HG03521 (cell line): Measurements from ENCODE around the gene DPYSL4.
"Not testable (repeated sequence)": the region's sequence is repeated elsewhere in the genome, so short reads cannot be mapped to it uniquely, and the experiment has no call there.

Experiments
- ATAC-seq: cut with Tn5 transposase; IDR thresholded peaks from one replicate; pipeline ENCODE4 v1.9.1; 2021; ENCODE audit warnings: mild to moderate bottlenecking, moderate library complexity; ENCODE audit not compliant: unreplicated experiment

The DPYSL4 gene

DNA sequence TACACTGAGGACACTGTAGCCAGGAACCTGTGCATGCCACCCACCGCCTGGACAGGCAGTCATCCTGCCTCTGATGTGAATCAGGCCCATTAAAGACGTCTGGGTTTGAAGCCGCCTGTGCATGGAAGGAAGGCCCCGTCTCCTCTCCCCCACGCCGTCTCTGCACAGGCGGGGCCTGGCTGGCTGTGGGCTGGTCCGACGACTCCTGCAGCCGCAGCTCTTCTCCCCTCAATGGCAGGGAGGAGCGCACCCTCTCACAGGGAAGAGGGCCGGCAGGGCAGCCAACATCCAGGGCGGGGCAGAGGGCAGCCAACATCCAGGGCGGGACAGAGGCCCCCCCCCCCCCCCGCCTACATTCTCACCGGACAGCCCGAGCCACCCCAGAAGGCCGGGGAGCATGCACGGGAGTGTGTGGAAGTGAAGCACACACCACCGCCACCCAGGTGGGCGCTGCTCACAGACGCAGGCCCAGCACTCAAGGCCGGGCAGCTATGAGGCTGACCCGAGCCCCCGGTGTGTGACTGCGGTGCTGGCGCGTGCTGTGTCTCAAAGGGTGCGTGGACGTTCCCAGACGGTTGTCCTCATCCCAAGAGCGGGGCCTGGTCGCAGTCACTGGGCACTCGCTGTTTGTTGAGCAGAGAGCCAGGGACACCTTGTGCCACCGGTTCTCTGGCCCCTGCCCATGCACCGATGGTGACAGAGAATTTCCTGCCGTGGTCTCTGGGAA, 19.1 kb downstream of the DPYSL4 start:
- no peak for ATAC-seq

DNA sequence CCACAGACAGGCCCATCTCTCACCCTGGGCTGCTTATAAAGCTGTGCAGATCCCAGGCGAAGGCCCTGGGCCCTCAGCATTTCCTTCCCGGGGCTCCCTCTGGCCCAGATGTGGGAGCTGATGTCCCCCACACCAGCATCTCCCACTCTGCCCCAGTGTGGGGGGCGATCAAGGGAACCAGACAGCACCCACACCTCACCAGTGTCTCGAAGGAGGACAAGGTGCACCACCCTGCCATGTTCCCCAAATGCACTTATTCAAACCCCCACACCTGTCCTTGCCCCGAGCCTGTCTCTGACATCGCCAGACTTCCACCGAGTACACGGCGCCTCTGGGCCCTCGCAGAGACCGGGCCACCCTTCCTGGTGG, 19.6 kb downstream of the DPYSL4 start:
- no peak for ATAC-seq

DNA sequence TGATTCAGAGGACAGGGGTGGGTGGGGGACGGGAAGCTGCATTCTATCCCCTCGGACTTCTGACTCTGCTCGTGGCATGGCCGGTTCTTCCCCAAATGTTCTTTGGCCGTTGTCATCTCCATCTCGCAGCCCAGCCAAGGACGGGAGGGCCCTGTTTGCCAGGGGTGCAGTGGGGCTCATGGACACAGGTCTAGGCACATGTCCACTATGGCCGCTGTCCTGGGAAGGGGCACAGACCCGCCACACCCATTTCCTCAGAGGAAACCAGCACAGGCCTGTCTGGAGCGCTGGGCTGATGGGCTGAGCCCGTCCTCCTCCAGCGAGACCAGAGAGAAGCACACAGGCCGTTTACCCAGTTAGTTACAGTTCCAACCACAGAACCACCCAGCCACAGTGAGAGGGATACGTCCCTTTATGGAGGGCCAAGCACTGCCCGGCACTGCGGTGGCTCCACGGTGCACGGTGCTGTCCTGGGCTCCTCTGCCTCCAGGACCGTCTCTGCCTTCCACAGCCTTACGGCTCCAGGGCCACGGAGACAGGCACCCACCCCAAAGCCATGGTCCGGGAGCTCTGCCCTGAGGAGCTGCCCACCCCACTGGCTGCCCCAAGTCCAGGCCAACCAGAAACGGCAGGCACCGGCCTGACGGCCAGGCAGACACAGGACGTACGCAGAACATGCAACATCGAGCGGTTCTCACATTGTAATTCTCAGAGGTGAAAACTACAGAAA, 20.2 kb downstream of the DPYSL4 start:
- ATAC-seq = no peak

DNA sequence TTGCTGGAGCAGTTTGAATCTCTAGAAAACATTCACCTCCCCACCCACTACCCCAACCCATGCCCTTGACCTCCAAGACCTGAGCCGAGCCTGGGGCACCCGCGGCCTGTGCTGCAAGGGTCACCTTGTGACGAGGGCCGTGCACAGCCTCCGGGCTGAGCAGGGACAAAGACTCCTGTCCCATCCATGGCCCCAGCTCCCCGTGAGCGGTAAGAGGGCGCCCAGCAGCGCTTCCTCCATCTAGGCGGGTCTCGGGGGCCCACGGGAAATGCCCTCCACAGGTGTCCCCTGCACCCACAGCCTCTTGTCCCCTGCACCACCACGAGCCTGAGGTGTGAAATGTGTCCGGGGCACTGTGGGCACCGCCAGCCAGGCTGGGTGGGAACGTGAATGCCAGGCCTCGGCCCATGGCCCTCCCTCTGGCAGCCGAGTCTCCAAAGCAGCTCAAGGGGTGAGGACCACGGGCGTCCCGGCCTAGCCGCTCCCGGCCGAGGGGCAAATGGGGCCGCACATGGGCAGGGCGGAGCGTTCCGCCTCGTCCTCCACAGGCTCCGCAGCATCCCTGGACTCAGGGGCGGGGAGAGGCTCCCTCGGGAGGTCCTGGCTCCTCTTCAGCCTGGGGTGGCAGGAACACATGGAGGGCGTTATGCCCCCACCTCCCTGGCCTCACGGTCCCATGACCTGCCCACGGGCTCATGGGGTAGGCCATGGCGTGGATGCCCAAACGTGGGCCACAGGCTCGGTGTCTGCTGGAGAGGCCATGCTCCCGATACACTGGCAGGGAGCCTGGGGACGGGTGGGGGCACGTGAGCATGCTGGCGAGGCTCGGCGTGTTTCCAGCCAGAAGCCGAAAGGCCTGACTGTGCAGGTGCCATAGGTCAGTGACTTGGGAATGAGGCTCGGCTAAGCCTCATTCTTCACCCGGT, 21.1 kb downstream of the DPYSL4 start:
- ATAC-seq = no peak

DNA sequence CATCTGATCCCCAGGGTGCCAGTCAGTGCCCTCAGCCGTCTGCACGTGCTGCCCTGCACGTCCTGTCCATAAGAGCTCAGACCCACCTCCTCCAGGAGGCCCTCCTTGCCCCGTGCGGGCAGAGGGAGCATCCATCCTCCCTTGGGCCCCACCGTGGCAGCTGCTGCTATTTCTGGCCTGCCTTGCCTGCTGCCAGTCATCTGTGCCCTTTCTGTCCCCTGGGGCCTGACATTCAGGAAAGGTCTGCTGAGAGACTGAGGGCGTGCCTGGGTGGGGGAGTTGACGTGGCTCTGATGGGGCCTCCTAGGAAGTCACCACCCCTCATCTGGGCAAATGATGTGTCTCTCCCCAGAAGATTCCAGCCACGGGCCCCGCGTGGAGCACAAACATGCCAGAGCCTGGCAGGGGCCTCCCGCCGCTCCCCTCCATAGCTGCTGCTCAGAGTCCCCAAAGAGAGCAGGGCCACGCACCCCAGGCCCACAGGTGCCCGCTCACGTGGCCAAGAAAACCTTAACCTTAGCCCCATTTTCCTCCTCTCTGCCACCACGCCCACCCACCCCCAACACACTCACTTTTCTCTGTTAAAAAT, 21.8 kb downstream of the DPYSL4 start:
- ATAC-seq = no peak

DNA sequence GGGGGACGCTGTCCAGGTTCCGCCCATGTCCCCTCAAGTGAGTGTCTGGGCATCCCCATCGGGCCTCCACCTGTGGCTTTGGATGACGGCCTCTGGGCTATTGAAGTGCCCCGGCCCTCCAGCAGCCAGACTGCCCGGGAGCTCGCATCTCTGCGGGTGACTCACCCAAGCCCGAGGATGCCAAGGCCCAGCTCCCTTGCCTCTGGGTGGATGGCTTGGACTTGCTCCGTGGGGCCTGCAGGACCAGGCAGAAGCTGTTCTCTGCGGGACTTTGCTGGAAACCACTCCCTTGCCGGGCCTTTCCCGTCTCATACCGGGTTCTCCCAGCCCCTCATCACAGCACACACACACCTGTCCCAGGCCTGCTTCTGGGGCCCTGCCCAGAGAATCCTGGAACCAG, 22.4 kb downstream of the DPYSL4 start:
- ATAC-seq = no peak

DNA sequence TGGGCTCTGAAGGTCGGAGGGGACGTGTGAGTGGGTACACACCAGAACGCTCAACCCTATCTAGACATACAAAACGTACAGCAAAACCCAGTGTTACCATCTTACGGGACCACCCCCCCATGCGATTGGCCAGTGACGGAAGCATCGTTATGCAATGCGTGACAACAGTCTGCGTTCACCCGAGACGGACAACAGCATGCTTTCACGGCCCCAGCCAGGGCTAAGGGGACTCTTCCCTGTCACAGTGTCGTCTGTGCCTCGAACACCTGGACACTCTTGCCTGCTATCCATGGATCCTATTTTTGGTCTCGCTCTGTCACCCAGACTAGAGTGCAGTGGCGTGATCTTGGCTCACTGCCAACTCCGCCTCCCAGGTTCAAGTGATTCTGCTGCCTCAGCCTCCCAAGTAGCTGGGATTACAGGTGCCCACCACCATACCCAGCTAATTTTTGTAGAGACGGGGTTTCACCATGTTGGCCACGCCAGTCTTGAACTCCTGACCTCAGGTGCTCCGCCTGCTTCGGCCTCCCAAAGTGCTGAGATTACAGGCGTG, 23.3 kb downstream of the DPYSL4 start:
- no peak for ATAC-seq

DNA sequence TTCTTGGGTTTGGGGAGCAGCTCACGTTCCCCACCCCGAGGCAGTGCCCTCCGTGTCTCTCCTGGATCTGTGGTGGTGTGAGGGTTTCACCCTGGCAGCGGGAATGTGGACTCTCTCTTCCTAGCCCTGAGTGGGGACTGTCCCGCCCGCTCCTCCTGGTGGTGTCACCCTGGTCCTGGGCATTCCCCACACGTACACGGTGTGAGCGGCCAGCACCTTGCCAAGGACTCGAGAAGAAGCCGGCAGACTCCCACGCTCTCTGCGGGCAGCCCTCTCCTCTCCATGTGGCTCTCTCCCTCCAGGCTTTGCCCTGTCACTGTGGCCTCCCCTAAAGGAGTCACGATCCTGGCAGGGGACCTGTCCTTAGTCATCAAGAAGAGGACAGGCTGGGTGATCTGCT, 24.0 kb downstream of the DPYSL4 start:
- no peak for ATAC-seq

DNA sequence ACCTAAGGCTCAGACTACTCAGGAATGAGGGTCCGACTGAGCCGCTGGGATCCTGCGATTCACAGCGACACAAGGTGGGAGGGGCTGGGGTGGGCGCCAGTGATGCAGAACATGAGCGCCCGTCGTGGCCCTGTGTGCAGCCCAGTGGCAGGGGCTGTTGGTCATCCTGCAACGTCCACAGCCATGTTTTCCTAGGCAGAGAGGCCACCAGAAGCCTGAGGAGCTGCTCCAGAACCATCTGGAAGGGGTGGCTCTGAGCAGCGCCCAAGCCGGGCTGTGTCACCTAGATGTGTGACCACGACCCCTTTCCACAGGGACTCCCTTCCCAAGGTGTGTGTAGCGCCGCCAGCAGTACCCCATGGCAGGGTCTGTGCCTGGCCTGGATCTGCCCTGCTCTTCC, 24.5 kb downstream of the DPYSL4 start:
- no peak for ATAC-seq

DNA sequence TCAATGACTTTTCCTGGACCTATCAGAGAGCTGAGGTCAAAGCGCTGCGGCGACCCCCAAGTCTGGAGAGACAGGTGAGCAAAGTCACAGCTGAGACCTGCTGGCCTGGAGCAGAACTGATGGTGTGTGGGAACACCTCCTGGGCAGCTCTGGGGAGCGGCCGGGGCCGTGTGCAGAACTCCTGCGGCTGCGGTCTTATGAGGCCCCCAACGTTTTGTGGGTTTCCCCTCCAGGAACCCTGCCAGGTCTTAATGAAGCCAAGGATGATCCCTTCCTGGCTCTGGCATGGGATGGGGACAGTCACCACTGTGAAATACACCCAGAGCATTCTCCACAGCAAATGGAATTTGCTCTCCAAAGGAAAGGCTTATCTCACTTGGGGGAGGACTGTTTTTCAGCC, 26.1 kb downstream of the DPYSL4 start:
- no peak for ATAC-seq

DNA sequence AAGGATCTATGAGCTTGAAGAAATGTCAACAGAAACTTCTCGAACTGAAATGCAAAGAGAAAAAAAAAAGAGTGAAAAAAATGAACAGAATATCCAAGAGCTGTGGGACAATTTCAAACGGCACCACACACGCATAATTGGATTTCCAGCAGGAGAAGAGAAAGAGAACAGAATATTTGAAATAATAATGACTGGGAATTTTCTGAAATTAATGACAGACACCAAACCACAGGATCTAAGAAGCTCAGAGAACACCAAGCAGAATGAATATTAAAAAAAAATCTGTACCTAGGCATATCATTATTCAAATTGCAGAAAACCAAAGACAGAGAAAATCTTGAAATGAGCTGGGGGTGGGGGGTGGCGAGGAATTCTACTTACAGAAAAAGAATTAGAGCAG, 27.2 kb downstream of the DPYSL4 start:
- ATAC-seq = no peak

DNA sequence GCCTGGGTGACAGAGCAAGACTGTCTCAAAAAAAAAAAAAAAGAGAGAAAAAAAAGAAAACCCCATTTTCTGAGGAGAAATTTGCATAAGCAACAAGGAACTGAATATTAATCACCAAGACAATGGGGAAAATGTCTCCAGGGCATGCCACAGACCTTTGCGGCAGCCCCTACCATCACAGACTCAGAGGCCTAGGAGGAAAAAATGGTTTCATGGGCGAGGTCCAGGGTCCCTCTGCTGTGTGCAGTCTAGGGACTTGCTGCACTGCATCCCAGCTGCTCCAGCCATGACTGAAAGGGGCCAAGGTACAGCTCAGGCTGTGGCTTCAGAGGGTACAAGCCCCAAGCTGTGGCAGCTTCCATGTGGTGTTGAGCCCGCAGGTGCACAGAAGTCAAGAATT, 29.7 kb downstream of the DPYSL4 start:
- not testable (repeated sequence) for ATAC-seq

DNA sequence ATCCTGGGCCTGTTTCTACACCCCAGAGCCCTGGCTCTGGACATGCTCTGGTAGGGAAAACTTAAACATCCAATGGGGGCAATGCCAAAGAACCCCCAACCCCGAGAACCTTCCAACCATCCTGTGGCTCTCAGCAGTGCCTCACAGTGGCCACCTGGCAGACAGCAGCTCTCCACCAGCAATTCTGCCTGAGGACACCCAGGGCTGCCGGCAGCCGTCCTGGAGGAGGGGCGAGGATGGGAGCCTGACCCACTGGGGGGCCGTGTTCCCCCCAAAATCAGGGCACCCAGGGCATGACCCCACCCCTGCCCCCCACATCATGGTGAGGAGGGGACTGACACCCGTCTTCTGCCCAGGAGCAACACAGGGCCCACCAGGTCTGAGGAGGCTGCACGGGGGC, 32.7 kb downstream of the DPYSL4 start:
- ATAC-seq = no peak

DNA sequence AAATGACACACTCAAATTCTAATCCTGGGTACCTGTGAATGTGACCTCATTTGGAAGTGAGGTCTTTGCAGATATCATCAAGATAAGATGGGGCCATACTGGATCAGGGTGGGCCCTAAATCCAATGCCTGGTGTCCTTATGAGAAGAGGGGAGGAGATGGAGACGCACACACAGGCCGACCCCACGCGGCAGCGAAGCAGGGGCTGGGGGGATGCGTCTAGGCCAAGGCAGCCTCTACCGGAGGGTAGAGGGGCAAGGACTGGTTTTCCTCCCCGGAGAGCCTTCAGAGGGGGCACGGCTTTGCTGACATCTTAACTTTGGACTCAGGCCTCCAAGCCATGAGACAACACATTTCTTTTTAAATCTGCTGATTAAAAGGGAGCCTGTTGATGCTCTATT, 33.3 kb downstream of the DPYSL4 start:
- ATAC-seq = no peak

DNA sequence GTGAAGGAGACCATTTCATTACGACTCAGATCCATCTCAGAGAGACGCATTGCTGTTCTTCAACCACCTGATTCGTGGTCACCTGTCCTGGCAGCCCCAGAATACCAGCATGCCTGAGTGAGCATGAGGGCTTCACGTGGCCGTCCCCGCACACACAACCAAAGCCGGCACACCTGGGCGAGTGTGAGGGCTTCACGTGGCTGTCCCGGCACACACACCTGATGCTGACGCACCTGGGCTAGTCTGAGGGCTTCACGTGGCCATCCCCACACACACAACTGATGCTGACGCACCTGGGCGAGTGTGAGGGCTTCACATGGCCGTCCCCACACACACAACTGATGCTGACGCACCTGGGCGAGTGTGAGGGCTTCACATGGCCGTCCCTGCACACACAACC, 34.2 kb downstream of the DPYSL4 start:
- not testable (repeated sequence) for ATAC-seq

DNA sequence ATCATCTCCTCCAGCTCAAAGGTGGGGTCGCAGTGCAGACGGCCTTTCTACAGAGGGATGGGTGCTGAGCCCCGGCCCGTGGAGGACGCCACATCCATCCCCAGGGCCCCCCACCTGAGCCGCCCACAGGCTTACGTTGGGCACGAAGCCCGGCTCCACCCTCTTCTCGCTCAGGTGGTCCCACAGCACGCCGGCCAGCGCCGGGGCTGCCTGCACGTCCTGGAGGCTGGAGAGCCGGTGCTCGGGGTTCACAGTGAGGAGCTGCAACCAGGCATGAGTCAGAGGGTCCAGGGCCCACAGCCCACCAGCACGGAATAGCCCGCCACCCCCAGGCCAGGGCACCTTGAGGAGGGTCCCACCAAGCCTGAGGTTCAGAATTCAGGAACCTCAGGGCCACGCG, 36.0 kb downstream of the DPYSL4 start:
- no peak for ATAC-seq

DNA sequence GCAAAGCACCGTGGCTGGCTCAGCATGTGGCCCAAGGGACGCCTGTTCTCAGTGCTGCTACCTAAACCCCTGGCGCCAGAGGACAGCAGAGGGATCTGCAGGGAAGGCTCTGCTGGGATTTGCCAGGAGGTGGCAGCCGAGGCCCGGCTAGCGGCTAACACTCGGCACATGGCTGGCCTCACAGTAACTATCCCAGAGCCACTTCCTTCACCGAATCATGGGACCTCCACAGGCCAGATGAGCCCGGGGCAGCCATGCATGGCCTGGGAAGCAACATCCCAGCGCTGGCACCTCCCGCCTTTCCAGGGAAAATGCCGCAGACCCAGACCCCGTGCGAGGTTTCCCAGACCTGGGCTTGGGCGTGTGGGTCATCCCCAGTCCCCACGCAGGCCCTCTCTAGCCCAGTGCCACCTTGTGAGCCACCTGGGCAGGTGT, 36.4 kb downstream of the DPYSL4 start:
- peak; percentile 73 for ATAC-seq

DNA sequence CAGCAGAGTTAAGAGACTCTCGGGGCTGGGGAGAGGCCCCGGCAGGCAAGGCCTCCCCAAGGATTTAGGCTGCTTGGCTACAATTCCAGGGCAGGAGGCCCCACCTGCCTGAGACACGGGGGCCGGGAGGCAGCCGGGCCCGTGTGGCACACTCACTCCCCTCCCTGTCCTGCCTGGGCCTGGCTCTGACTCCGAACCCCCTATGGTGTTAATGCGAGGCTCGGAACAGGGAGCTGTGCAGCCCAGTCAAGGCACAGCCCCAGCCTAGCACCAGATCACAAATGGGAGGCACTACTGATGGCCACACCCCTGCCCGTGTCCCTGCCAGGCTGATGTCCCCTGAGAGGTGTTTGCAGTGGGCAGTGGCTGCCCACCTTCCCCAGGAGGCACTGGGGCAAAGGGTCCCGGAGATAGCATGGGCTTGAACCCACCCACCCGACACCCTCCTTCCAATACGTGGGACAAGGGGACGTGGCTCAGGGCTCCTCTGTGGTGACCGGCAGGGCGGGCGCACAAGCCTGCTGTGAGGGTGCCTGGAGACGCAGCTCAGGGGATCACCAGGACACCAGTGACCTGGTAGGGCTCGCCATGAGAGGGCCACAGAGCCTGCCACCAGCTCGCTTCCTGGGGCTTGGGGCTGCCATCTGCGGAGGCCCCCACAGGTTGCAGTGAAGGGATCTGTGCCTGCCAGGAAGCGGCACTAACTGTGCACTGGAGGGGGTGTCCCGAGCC, 37.0 kb downstream of the DPYSL4 start:
- no peak for ATAC-seq

DNA sequence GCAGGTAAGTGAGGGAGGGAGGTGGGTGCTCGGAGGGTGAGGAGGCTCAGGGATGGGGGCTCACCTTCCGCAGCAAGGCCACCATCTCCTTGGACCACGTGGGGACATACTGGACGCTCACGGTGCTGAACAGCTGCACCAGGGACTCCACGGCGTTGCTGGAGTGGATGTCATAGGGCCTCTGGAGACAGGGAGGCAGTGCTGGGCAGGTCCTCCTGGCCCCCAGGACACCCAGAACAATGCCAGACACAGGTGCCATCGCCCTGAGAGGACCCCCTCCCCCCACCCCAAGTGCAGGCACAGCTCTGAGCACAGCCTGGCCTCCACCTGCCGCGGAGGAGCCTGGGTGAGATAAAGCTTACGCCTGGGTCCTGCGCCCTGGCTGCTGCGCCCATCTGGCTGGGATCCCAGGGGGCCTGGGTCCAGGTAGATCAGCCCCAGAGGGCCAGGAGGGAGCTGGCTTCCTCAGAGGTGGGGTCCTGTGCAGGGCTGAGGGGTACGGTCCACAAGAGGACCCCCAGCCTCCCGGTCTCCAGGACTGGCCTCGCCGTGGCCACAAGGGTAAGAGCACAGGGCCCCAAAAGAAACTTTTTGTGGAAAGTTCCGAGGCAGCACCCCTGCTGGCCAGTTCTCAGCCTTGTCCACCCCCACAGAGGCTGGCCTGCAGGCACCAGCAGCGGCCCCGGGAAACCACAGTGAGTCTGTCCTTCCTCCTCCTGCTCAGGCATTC, 37.8 kb downstream of the DPYSL4 start:
- no peak for ATAC-seq
